HepG2 (cell line): ENCODE data around the gene ICAM2. TPM values are rescaled to one million over a fixed set of nuclear protein-coding genes. Genes with fewer than 3 reads are reported as not detected.

Source experiments
- ARID4A ChIP-seq: sonication (generic); formaldehyde crosslinking; IDR thresholded peaks from 2 replicates; pipeline ENCODE4 v1.5.0; 2020; ENCODE audit warnings: mild to moderate bottlenecking, missing genetic modification reagents, borderline replicate concordance
- EEA1 ChIP-seq: sonication (generic); formaldehyde crosslinking; IDR thresholded peaks from 2 replicates; pipeline ENCODE4 v1.5.1; 2020; ENCODE audit warnings: mild to moderate bottlenecking, missing genetic modification reagents, borderline replicate concordance
- FLYWCH1 ChIP-seq: sonication (generic); formaldehyde crosslinking; IDR thresholded peaks from 2 replicates; pipeline ENCODE4 v1.8.1; 2023; ENCODE audit warnings: mild to moderate bottlenecking, missing genetic modification reagents
- IKZF5 ChIP-seq: IDR thresholded peaks from 2 replicates; pipeline ENCODE4 v1.6.1; 2018; ENCODE audit warnings: missing genetic modification reagents, mild to moderate bottlenecking, missing compliant biosample characterization
- KAT8 ChIP-seq: IDR thresholded peaks from 2 replicates; pipeline ENCODE4 v1.6.1; 2016; ENCODE audit warnings: missing genetic modification reagents, missing compliant biosample characterization
- MLX ChIP-seq: IDR thresholded peaks from 2 replicates; pipeline ENCODE4 v1.6.1; 2016
- RAD21 ChIP-seq: fragments of 450-650 bp; formaldehyde crosslinking; IDR thresholded peaks from 2 replicates; pipeline ENCODE4 v1.5.0; 2020; ENCODE audit warnings: mild to moderate bottlenecking
- RCOR2 ChIP-seq: IDR thresholded peaks from 2 replicates; pipeline ENCODE4 v1.6.1; 2016; ENCODE audit warnings: missing biosample characterization, missing genetic modification reagents
- RELA ChIP-seq: sonication (generic); formaldehyde crosslinking; IDR thresholded peaks from 2 replicates; pipeline ENCODE4 v1.4.0; 2020; ENCODE audit warnings: missing genetic modification reagents
- TARDBP ChIP-seq: sonication (generic); formaldehyde crosslinking; IDR thresholded peaks from 2 replicates; pipeline ENCODE4 v1.8.0; 2022; ENCODE audit warnings: mild to moderate bottlenecking, missing genetic modification reagents
- TBX2 ChIP-seq: sonication (generic); formaldehyde crosslinking; IDR thresholded peaks from 2 replicates; pipeline ENCODE4 v1.5.0; 2020; ENCODE audit warnings: missing genetic modification reagents, mild to moderate bottlenecking, borderline replicate concordance
- TEAD3 ChIP-seq: optimal IDR thresholded peaks from 2 replicates; pipeline ENCODE3; 2016; ENCODE audit warnings: borderline replicate concordance
- YEATS2 ChIP-seq: sonication (generic); formaldehyde crosslinking; IDR thresholded peaks from 2 replicates; pipeline ENCODE4 v1.4.0; 2020; ENCODE audit warnings: missing genetic modification reagents, borderline replicate concordance
- ZNF136 ChIP-seq: sonication (generic); formaldehyde crosslinking; IDR thresholded peaks from 2 replicates; pipeline ENCODE4 v1.8.1; 2022; ENCODE audit warnings: low read depth, mild to moderate bottlenecking, moderate library complexity, missing genetic modification reagents
- ZNF160 ChIP-seq: sonication (generic); formaldehyde crosslinking; IDR thresholded peaks from 2 replicates; pipeline ENCODE4 v1.8.0; 2022; ENCODE audit warnings: mild to moderate bottlenecking, inconsistent platforms, missing genetic modification reagents
- ZNF331 ChIP-seq: sonication (generic); formaldehyde crosslinking; IDR thresholded peaks from 2 replicates; pipeline ENCODE4 v1.4.0; 2020; ENCODE audit warnings: missing genetic modification reagents
- ZNF510 ChIP-seq: sonication (generic); formaldehyde crosslinking; IDR thresholded peaks from 2 replicates; pipeline ENCODE4 v1.4.0; 2020; ENCODE audit warnings: low read depth, mild to moderate bottlenecking, missing genetic modification reagents
- ZNF687 ChIP-seq: sonication (generic); formaldehyde crosslinking; IDR thresholded peaks from 2 replicates; pipeline ENCODE4 v1.5.1; 2020; ENCODE audit warnings: mild to moderate bottlenecking, missing genetic modification reagents, moderate library complexity
- ZNF777 ChIP-seq: sonication (generic); formaldehyde crosslinking; IDR thresholded peaks from 2 replicates; pipeline ENCODE4 v1.4.0; 2020; ENCODE audit warnings: missing genetic modification reagents
- ZNF781 ChIP-seq: sonication (generic); formaldehyde crosslinking; IDR thresholded peaks from 2 replicates; pipeline ENCODE4 v1.5.1; 2020; ENCODE audit warnings: borderline replicate concordance, mild to moderate bottlenecking, missing genetic modification reagents; ENCODE audit errors: not compliant biosample characterization
- polyA plus RNA-seq, 8 experiments: library from polyadenylated mRNA; depleted of rRNA in 3 of 8; stranded (reverse) in 7 of 8; unstranded in 1 of 8; fragments of >200 nt; fragmentation: Illumina TruSeq in 4 of 8; extraction: Trizol in 4 of 8; gene quantifications; 2 replicates each; pipeline versions ENCODE4 v1.2.1 to v1.2.3, GENCODE V29; 2011 to 2016; ENCODE audit warnings: low read depth in 4 of 8, missing spikeins in 1 of 8, mixed read lengths in 1 of 8; ENCODE audit not compliant: insufficient read depth in 1 of 8
- total RNA-seq, 5 experiments: library from RNA; depleted of rRNA; stranded (reverse); fragments of >200 nt; fragmentation: Illumina TruSeq; extraction: Trizol; gene quantifications; 2 replicates each; pipeline ENCODE4 v1.2.3, GENCODE V29; 2016; ENCODE audit warnings: low read depth in 1 of 5

The ICAM2 gene
- total and polyA plus RNA-seq, 2 of the 13 experiments (the other 11 are each of a cell fraction or from before 2014, with no cell fraction given) = 10.9 to 20.8 TPM

- TF ChIP-seq ZNF136 (CRISPR knock-in tag) (peak; percentile 53; the same call in 1 of the 2 replicates), RELA (CRISPR knock-in tag) (peak; percentile 55; the same call in 1 of the 2 replicates), FLYWCH1 (CRISPR knock-in tag) (0 out of 2 replicates have a peak, but pooled peaks have one; percentile 70), ZNF331 (CRISPR knock-in tag) (peak; percentile 47; the same call in 1 of the 2 replicates), YEATS2 (0 out of 2 replicates have a peak, but pooled peaks have one; percentile 36), EEA1 (CRISPR knock-in tag) (0 out of 2 replicates have a peak, but pooled peaks have one; percentile 33), TBX2 (CRISPR knock-in tag) (0 out of 2 replicates have a peak, but pooled peaks have one; percentile 65), IKZF5 (peak; percentile 35; the same call in 1 of the 2 replicates), ZNF687 (CRISPR knock-in tag) (peak; percentile 72), ARID4A (CRISPR knock-in tag) (peak; percentile 44; the same call in 1 of the 2 replicates), ZNF781 (CRISPR knock-in tag) (peak; percentile 42), ZNF777 (CRISPR knock-in tag) (no peak), TARDBP (CRISPR knock-in tag) (peak; percentile 43; the same call in 1 of the 2 replicates), RAD21 (CRISPR knock-in tag) (peak; percentile 92), ZNF160 (CRISPR knock-in tag) (no peak), KAT8 (CRISPR knock-in tag) (peak; percentile 43; the same call in 1 of the 2 replicates), RCOR2 (CRISPR knock-in tag) (0 out of 2 replicates have a peak, but pooled peaks have one; percentile 30), TEAD3 (CRISPR knock-in tag) (peak; percentile 36), ZNF510 (CRISPR knock-in tag) (no peak), MLX (CRISPR knock-in tag) (no peak)
Observed at GRCh38 chr17:64063766-64064224, 43.4 kb upstream of the ICAM2 start (continued).
